ENCODE results near the gene SYCE3. TPM values are rescaled to one million over a fixed set of nuclear protein-coding genes. Genes with fewer than 3 reads are reported as not detected.

The SYCE3 gene
- total RNA-seq, 2 experiments from 2014 or later = not detected

DNA sequence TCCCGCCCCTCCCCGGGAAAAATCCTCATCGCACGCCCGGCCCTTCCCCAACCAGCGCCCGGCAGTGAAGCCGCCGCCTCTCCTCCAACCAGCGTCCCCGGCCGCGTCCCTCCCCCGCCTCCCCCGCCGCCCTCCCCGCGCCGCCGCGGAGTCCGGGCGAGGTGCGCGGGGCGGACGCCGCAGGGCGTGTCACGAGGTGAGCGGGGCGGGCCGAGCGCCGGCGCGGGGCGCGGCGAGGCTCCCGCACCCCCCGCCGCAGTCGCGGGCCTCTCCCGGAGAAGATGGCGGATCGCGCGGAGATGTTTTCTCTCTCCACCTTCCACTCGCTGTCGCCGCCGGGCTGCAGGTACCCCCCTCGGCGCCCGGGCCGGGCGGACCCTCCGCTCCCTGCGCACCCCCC, 37.8 kb upstream of the SYCE3 start, which contains the start of gene MAPK8IP2:
MAPK8IP2 (plus strand) TSS at position 256 of the 400 bp plus-strand sequence; CDS start at position 282, 26 bp downstream.
- Histone ChIP-seq H3K4me3 (ENCODE audit: low read depth, low read length, poor library complexity, severe bottlenecking) (no peak within 1 kb of the TSS), H3K4me2 (ENCODE audit: low read length) (no peak within 1 kb of the TSS), H3K79me2 (ENCODE audit: insufficient read depth, low read depth, low read length) (no peaks in the 10 kb centered on the region), H4K20me1 (ENCODE audit: insufficient read depth, low read length) (no peaks in the 10 kb centered on the region), H3K4me1 (ENCODE audit: insufficient read depth, low read length, poor library complexity, severe bottlenecking) (no peaks in the 10 kb centered on the region), H3K36me3 (ENCODE audit: insufficient read depth, low read length) (no peaks in the 10 kb centered on the region), H3K9me2 (ENCODE audit: insufficient read depth, low read length) (no peaks in the 10 kb centered on the region), H3K27ac (ENCODE audit: low read depth, low read length, poor library complexity, severe bottlenecking) (no peak within 1 kb of the TSS), H3K9me3 (ENCODE audit: low read length) (no peaks in the 10 kb centered on the region), H2AFZ (ENCODE audit: low read length) (no peak within 1 kb of the TSS)
- ChIA-PET CTCF (ENCODE audit: unreplicated experiment) (no interaction called here), POLR2A (no interaction called here)
- DNase-seq (ENCODE audit: low spot score) = no peak
- BruUV-seq (replicated peaks) = no TSS peak
- no peak for TF ChIP-seq EZH2phosphoT487 (IDR thresholded peaks at IDR 0.05; ENCODE audit: borderline replicate concordance, low read depth, low read length)
- TF ChIP-seq, protein P1, sequence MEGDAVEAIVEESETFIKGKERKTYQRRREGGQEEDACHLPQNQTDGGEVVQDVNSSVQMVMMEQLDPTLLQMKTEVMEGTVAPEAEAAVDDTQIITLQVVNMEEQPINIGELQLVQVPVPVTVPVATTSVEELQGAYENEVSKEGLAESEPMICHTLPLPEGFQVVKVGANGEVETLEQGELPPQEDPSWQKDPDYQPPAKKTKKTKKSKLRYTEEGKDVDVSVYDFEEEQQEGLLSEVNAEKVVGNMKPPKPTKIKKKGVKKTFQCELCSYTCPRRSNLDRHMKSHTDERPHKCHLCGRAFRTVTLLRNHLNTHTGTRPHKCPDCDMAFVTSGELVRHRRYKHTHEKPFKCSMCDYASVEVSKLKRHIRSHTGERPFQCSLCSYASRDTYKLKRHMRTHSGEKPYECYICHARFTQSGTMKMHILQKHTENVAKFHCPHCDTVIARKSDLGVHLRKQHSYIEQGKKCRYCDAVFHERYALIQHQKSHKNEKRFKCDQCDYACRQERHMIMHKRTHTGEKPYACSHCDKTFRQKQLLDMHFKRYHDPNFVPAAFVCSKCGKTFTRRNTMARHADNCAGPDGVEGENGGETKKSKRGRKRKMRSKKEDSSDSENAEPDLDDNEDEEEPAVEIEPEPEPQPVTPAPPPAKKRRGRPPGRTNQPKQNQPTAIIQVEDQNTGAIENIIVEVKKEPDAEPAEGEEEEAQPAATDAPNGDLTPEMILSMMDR (conservative IDR thresholded peaks at IDR 0.05; ENCODE audit: low read length) = no peak
- intact Hi-C loops (cut with micrococcal nuclease; ENCODE audit: unreplicated experiment) = no loop called here

DNA sequence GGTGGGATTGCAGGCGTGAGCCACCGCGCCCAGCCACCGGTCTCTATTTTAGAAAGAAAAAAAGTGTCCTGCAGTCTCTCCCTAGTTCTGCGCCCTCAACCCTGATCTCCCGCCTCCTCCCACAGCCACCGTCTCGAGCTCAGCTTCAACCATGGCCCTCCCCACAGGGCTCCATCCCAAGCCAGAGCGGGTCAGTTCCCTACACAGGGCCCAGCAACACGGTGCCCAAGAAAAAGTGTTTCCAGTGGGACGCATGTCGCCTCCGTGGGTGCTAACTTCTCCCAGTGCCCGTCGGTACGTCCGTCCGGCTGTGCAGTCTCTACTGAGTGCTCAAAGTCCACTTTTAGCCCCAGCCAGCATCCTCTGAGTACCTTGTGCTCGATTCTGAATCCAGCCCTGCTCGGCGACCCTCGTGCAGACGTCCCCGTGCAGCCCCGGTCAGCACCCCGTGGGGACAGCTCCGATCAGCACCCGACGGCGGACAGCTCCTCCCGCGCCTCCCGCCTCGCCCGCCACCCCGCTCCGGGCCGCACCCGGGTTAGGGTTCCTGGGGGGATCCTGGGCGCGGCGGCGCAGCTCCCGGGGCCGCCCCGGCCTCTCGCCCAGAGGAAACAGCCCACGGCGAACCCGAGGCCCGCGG, 37.2 kb upstream of the SYCE3 start:
- Histone ChIP-seq H3K27ac (ENCODE audit: low read depth, low read length, poor library complexity, severe bottlenecking) (no peak overlapping the region), H4K20me1 (ENCODE audit: insufficient read depth, low read length) (no peaks in the 10 kb centered on the region), H3K4me1 (ENCODE audit: insufficient read depth, low read length, poor library complexity, severe bottlenecking) (no peaks in the 10 kb centered on the region), H3K4me3 (ENCODE audit: low read depth, low read length, poor library complexity, severe bottlenecking) (no peak overlapping the region), H3K79me2 (ENCODE audit: insufficient read depth, low read depth, low read length) (no peaks in the 10 kb centered on the region), H3K36me3 (ENCODE audit: insufficient read depth, low read length) (no peaks in the 10 kb centered on the region), H3K9me3 (ENCODE audit: low read length) (no peaks in the 10 kb centered on the region), H3K4me2 (ENCODE audit: low read length) (no peak overlapping the region), H2AFZ (ENCODE audit: low read length) (no peak overlapping the region), H3K9me2 (ENCODE audit: insufficient read depth, low read length) (no peaks in the 10 kb centered on the region)
- TF ChIP-seq EZH2phosphoT487 (IDR thresholded peaks at IDR 0.05; ENCODE audit: borderline replicate concordance, low read depth, low read length) = no peak
- TF ChIP-seq, protein P1 (conservative IDR thresholded peaks at IDR 0.05; ENCODE audit: low read length) = no peak
- POLR2A ChIA-PET = no interaction called here
- intact Hi-C loops (cut with micrococcal nuclease; ENCODE audit: unreplicated experiment) = no loop called here
- no TSS peak for BruUV-seq (replicated peaks)
- DNase-seq (ENCODE audit: low spot score) = no peak
- CTCF ChIA-PET (ENCODE audit: unreplicated experiment) = no interaction called here

GRCh38 chr22:50597097-50597496, 34.4 kb upstream of the SYCE3 start:
- no peak for DNase-seq (ENCODE audit: low spot score)
- Histone ChIP-seq H3K9me2 (ENCODE audit: insufficient read depth, low read length) (no peaks in the 10 kb centered on the region), H3K9me3 (ENCODE audit: low read length) (no peaks in the 10 kb centered on the region), H4K20me1 (ENCODE audit: insufficient read depth, low read length) (no peaks in the 10 kb centered on the region), H3K36me3 (ENCODE audit: insufficient read depth, low read length) (no peaks in the 10 kb centered on the region), H3K4me1 (ENCODE audit: insufficient read depth, low read length, poor library complexity, severe bottlenecking) (no peaks in the 10 kb centered on the region), H3K4me3 (ENCODE audit: low read depth, low read length, poor library complexity, severe bottlenecking) (no peak overlapping the region), H3K79me2 (ENCODE audit: insufficient read depth, low read depth, low read length) (no peaks in the 10 kb centered on the region), H3K4me2 (ENCODE audit: low read length) (no peak overlapping the region), H3K27ac (ENCODE audit: low read depth, low read length, poor library complexity, severe bottlenecking) (no peak overlapping the region), H2AFZ (ENCODE audit: low read length) (no peak overlapping the region)
- CTCF ChIA-PET (ENCODE audit: unreplicated experiment) = no interaction called here
- POLR2A ChIA-PET = no interaction called here
- BruUV-seq (replicated peaks) = no TSS peak
- no peak for TF ChIP-seq EZH2phosphoT487 (IDR thresholded peaks at IDR 0.05; ENCODE audit: borderline replicate concordance, low read depth, low read length)
- TF ChIP-seq, protein P1 (conservative IDR thresholded peaks at IDR 0.05; ENCODE audit: low read length) = no peak
- intact Hi-C loops (cut with micrococcal nuclease; ENCODE audit: unreplicated experiment) = no loop called here

Data from OCI-LY7 (cell line).